ENCODE measurements around the gene SYT2.

DNA sequence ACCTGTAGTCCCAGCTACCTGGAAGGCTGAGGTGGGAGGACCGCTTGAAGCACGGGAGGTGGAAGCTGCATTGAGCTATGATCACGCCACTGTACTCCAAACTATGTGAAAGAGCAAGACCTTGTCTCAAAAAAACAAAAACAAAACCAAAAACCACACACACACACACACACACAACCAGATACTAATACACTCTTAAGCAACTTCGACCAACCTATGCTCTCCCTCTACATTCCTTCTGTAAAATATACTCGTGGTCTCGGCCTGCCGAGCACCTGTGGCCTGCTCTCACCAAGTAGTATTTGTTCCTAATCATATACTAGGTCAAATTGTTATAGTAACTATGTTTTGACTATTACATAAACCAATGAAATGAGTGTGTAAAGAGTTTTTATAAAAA, 13.5 kb upstream of the SYT2 start:
- no peak for TF ChIP-seq POLR2A (IDR thresholded peaks at IDR 0.05; ENCODE audit: low read length)
- TF ChIP-seq GATA1 (IDR thresholded peaks at IDR 0.05; ENCODE audit: low read depth, low read length): no peak

Data from erythroblast (primary cell).